Stomach smooth muscle (tissue), 2 donors: ENCODE data around the gene CCDC174.
"Not testable (repeated sequence)": the region's sequence is repeated elsewhere in the genome, so short reads cannot be mapped to it uniquely, and the experiment has no call there.

Experiments used
- H3K27ac ChIP-seq: one replicate; pipeline ENCODE4 v1.7.0; 2013; ENCODE audit warnings: mild to moderate bottlenecking, low read length, inconsistent platforms
- H3K27me3 ChIP-seq, 2 donors: one replicate each; pipeline ENCODE4 v1.7.0; 2013; ENCODE audit warnings: low read length in 2 of 2; ENCODE audit not compliant: insufficient read depth in 2 of 2, control insufficient read depth in 1 of 2
- H3K36me3 ChIP-seq, 2 donors: one replicate each; pipeline ENCODE4 v1.7.0; 2013; ENCODE audit warnings: low read length in 2 of 2; ENCODE audit not compliant: control insufficient read depth in 2 of 2, insufficient read depth in 2 of 2
- H3K4me1 ChIP-seq: one replicate; pipeline ENCODE4 v1.7.0; 2013; ENCODE audit warnings: low read length; ENCODE audit not compliant: control insufficient read depth, insufficient read depth
- H3K4me3 ChIP-seq, 2 donors: one replicate each; pipeline ENCODE4 v1.7.0; 2013; ENCODE audit warnings: low read length in 2 of 2
- H3K9ac ChIP-seq, 2 donors: one replicate each; pipeline ENCODE4 v1.7.0; 2013; ENCODE audit warnings: low read length in 2 of 2, mild to moderate bottlenecking in 1 of 2
- H3K9me3 ChIP-seq, 2 donors: one replicate each; pipeline ENCODE4 v1.7.0; 2013; ENCODE audit warnings: low read length in 2 of 2; ENCODE audit not compliant: control insufficient read depth in 2 of 2
- donor health status: healthy.
- donor health status: Pancreatic carcinoma.

The CCDC174 gene

GRCh38 chr3:14640157-14640562, 11.4 kb upstream of the CCDC174 start:
- Histone ChIP-seq H3K27me3 (peaks cover 31 to 32% of the 10 kb centered on the region in 2 donors), H3K27ac (no peak overlapping the region), H3K36me3 (no peaks in the 10 kb centered on the region), H3K4me1 (no peaks in the 10 kb centered on the region), H3K9ac (no peak overlapping the region), H3K9me3 (peaks cover 0 to 3% of the 10 kb centered on the region in 2 donors), H3K4me3 (no peak overlapping the region)

- H3K9ac ChIP-seq = no peak overlapping the region
- no peak overlapping the region for H3K27ac ChIP-seq
- peaks cover 29 to 32% of the 10 kb centered on the region in 2 donors for H3K27me3 ChIP-seq
- H3K4me1 ChIP-seq = no peaks in the 10 kb centered on the region
- no peak overlapping the region for H3K4me3 ChIP-seq
- H3K9me3 ChIP-seq = peaks cover 0 to 3% of the 10 kb centered on the region in 2 donors
- no peaks in the 10 kb centered on the region for H3K36me3 ChIP-seq
Observed at GRCh38 chr3:14640734-14641133, 10.8 kb upstream of the CCDC174 start.

- H3K27me3 ChIP-seq = peaks cover 25 to 27% of the 10 kb centered on the region in 2 donors
- peaks cover 0 to 3% of the 10 kb centered on the region in 2 donors for H3K9me3 ChIP-seq
- no peaks in the 10 kb centered on the region for H3K4me1 ChIP-seq
- no peak overlapping the region for H3K9ac ChIP-seq
- no peak overlapping the region for H3K4me3 ChIP-seq
- H3K27ac ChIP-seq = no peak overlapping the region
- H3K36me3 ChIP-seq = no peaks in the 10 kb centered on the region
Observed at GRCh38 chr3:14641346-14641745, 10.2 kb upstream of the CCDC174 start.

- Histone ChIP-seq H3K4me3 (no peak overlapping the region), H3K9ac (no peak overlapping the region), H3K9me3 (no peaks in the 10 kb centered on the region), H3K27ac (no peak overlapping the region), H3K36me3 (no peaks in the 10 kb centered on the region), H3K27me3 (peaks cover under 1 to 11% of the 10 kb centered on the region in 2 donors), H3K4me1 (no peaks in the 10 kb centered on the region)
Observed at GRCh38 chr3:14645453-14645852, 6.1 kb upstream of the CCDC174 start.

- H3K4me3 ChIP-seq = no peak overlapping the region
Observed at GRCh38 chr3:14646131-14646573, 5.4 kb upstream of the CCDC174 start.

GRCh38 chr3:14646589-14647413, 4.8 kb upstream of the CCDC174 start:
- peaks cover 0 to 4% of the 10 kb centered on the region in 2 donors for H3K27me3 ChIP-seq
- H3K4me3 ChIP-seq = no peak overlapping the region
- H3K4me1 ChIP-seq = peaks cover 3% of the 10 kb centered on the region
- H3K36me3 ChIP-seq = no peaks in the 10 kb centered on the region
- no peak overlapping the region for H3K27ac ChIP-seq
- no peak overlapping the region for H3K9ac ChIP-seq
- no peaks in the 10 kb centered on the region for H3K9me3 ChIP-seq

More at GRCh38 chr3:14646131-14646573, 5.4 kb upstream of the CCDC174 start:
- Histone ChIP-seq H3K27ac (no peak overlapping the region), H3K9me3 (no peaks in the 10 kb centered on the region), H3K27me3 (peaks cover 0 to 10% of the 10 kb centered on the region in 2 donors), H3K4me1 (peaks cover 3% of the 10 kb centered on the region), H3K9ac (no peak overlapping the region), H3K36me3 (no peaks in the 10 kb centered on the region)

GRCh38 chr3:14647976-14648955, 3.3 kb upstream of the CCDC174 start:
- H3K4me3 ChIP-seq = no peak overlapping the region
- no peak overlapping the region for H3K9ac ChIP-seq
- H3K4me1 ChIP-seq = peaks cover 12% of the 10 kb centered on the region
- peaks cover 0 to 2% of the 10 kb centered on the region in 2 donors for H3K27me3 ChIP-seq
- H3K9me3 ChIP-seq = no peaks in the 10 kb centered on the region
- H3K27ac ChIP-seq = no peak overlapping the region
- no peaks in the 10 kb centered on the region for H3K36me3 ChIP-seq

GRCh38 chr3:14649466-14649865, 2.1 kb upstream of the CCDC174 start:
- H3K36me3 ChIP-seq = no peaks in the 10 kb centered on the region
- no peak overlapping the region for H3K4me3 ChIP-seq
- no peak overlapping the region for H3K27ac ChIP-seq
- H3K27me3 ChIP-seq = no peaks in the 10 kb centered on the region
- peaks cover 12% of the 10 kb centered on the region for H3K4me1 ChIP-seq
- no peaks in the 10 kb centered on the region for H3K9me3 ChIP-seq
- no peak overlapping the region for H3K9ac ChIP-seq

GRCh38 chr3:14650193-14650592, 1.4 kb upstream of the CCDC174 start:
- peak overlapping the region; percentile 87 for H3K27ac ChIP-seq
- no peaks in the 10 kb centered on the region for H3K9me3 ChIP-seq
- peaks cover 12% of the 10 kb centered on the region for H3K4me1 ChIP-seq
- H3K27me3 ChIP-seq = no peaks in the 10 kb centered on the region
- H3K36me3 ChIP-seq = peaks cover 0 to under 1% of the 10 kb centered on the region in 2 donors
- H3K9ac ChIP-seq = no peak overlapping the region
- peak overlapping the region in 1 of 2 donors; percentile 89 for H3K4me3 ChIP-seq

GRCh38 chr3:14652360-14652907, 872 bp downstream of the CCDC174 start:
- peaks cover 12% of the 10 kb centered on the region for H3K4me1 ChIP-seq
- H3K4me3 ChIP-seq = peak overlapping the region; percentile 89 to 100
- peak overlapping the region; percentile 87 for H3K27ac ChIP-seq
- peaks cover 11 to 20% of the 10 kb centered on the region in 2 donors for H3K36me3 ChIP-seq
- H3K9me3 ChIP-seq, H3K27me3 ChIP-seq: not testable (repeated sequence)
- peak overlapping the region; percentile 85 to 100 for H3K9ac ChIP-seq
